ENCODE measurements around the gene ACKR1. TPM values are rescaled to one million over a fixed set of nuclear protein-coding genes. Genes with fewer than 3 reads are reported as not detected.

ACKR1 gene
- total and polyA plus RNA-seq, 4 donors: 0.08 to 17.2 (median 0.48) TPM; not detected in 1

DNA sequence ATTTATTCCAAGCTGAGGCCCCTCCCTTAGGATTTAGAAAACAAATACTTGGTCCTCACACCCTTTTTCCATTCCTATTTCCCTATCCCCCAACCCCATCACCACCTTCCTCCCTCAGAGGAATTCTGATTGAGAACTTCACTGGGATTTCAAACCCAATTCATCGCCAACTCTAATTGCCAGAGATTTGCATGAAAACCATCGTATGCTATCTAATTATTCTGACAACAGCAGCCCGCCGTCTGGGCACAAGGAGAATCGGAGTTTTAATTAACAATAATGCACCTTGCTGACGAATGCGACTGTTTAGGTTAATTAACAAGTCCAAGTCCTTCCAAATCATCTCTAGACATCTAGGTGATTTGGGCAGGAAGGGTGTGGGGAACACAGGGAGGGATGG lies 4.4 kb downstream of the ACKR1 start (continued):
- no peak for TF ChIP-seq GABPA (IDR thresholded peaks at IDR 0.05 in 1 of 2, conservative IDR thresholded peaks at IDR 0.05 in 1 of 2)
- no peak for TF ChIP-seq RAD21 (IDR thresholded peaks at IDR 0.05)
- no peak for TF ChIP-seq HNF4A (conservative IDR thresholded peaks at IDR 0.05)

DNA sequence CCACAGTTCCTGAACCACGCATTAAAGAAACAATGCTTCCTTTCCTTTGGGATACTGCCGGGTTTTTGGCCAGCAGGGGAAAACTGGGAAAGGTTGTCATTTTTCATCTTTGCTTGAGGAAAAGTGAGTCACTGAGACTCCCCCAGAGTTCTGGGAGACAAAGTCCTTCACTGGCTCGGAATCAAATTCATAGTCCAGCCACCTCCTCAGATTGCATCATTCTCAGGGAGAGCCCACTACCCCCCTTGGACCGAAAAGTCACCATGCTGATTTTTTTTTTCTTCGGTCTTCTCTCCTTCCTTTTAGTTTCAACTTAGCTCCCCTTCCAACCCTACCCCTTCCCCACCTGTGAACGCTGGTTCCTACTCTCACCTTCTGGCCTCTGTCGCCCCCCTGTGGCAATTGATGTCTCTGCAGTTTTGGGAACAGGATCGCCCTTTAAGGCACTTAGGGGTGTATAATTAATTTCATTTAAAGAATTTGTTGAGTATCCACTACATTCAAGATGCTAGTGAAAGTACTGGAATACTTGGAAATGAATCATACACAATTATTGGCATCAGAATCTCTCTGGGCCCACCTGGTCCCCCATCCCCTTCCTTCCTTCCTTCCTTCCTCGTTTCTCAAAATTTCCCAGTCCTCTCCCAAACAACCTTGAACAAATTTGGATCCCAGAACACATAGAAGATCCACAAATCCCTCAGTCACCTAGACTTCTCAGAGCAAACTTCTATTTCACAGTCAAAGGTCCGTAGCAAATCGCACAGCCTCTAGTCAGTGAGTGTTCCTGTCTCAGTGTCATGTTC lies 6.9 kb downstream of the ACKR1 start:
- Histone ChIP-seq H3K9ac (ENCODE audit: low read depth in 1 of 2, low read length in 2 of 2) (no peak overlapping the region), H3K4me3 (ENCODE audit: low read depth in 1 of 3, low read length in 3 of 3) (no peak overlapping the region), H3K36me3 (ENCODE audit: control insufficient read depth in 4 of 4, insufficient read depth in 3 of 4, low read depth in 1 of 4, low read length in 3 of 4) (no peaks in the 10 kb centered on the region), H3K27me3 (ENCODE audit: control insufficient read depth in 4 of 4, insufficient read depth in 4 of 4, low read length in 3 of 4) (no peaks in the 10 kb centered on the region), H3K9me3 (ENCODE audit: control insufficient read depth in 4 of 4, low read length in 3 of 4) (no peaks in the 10 kb centered on the region), H3K27ac (ENCODE audit: low read depth in 1 of 2, low read length in 2 of 2) (no peak overlapping the region), H3K4me1 (ENCODE audit: control insufficient read depth in 4 of 4, insufficient read depth in 4 of 4, low read length in 3 of 4) (peaks cover 0 to 2% (median 0%) of the 10 kb centered on the region in 4 donors)
- peak; percentile 78 for DNase-seq (ENCODE audit: low spot score)
- WGBS: 37% methylated on average over 11 of the region's 11 CpGs
- TF ChIP-seq, protein P1, sequence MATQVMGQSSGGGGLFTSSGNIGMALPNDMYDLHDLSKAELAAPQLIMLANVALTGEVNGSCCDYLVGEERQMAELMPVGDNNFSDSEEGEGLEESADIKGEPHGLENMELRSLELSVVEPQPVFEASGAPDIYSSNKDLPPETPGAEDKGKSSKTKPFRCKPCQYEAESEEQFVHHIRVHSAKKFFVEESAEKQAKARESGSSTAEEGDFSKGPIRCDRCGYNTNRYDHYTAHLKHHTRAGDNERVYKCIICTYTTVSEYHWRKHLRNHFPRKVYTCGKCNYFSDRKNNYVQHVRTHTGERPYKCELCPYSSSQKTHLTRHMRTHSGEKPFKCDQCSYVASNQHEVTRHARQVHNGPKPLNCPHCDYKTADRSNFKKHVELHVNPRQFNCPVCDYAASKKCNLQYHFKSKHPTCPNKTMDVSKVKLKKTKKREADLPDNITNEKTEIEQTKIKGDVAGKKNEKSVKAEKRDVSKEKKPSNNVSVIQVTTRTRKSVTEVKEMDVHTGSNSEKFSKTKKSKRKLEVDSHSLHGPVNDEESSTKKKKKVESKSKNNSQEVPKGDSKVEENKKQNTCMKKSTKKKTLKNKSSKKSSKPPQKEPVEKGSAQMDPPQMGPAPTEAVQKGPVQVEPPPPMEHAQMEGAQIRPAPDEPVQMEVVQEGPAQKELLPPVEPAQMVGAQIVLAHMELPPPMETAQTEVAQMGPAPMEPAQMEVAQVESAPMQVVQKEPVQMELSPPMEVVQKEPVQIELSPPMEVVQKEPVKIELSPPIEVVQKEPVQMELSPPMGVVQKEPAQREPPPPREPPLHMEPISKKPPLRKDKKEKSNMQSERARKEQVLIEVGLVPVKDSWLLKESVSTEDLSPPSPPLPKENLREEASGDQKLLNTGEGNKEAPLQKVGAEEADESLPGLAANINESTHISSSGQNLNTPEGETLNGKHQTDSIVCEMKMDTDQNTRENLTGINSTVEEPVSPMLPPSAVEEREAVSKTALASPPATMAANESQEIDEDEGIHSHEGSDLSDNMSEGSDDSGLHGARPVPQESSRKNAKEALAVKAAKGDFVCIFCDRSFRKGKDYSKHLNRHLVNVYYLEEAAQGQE (IDR thresholded peaks at IDR 0.05): no peak
- TF ChIP-seq HNF4G (IDR thresholded peaks at IDR 0.05) (no peak), HNF4A (conservative IDR thresholded peaks at IDR 0.05) (no peak), NR2F2 (IDR thresholded peaks at IDR 0.05) (no peak), FOXA1 (IDR thresholded peaks at IDR 0.05) (no peak), RXRA (IDR thresholded peaks at IDR 0.05) (no peak), JUND (IDR thresholded peaks at IDR 0.05) (no peak), RAD21 (IDR thresholded peaks at IDR 0.05) (peak; percentile 80 to 83)
- TF ChIP-seq, protein P2, sequence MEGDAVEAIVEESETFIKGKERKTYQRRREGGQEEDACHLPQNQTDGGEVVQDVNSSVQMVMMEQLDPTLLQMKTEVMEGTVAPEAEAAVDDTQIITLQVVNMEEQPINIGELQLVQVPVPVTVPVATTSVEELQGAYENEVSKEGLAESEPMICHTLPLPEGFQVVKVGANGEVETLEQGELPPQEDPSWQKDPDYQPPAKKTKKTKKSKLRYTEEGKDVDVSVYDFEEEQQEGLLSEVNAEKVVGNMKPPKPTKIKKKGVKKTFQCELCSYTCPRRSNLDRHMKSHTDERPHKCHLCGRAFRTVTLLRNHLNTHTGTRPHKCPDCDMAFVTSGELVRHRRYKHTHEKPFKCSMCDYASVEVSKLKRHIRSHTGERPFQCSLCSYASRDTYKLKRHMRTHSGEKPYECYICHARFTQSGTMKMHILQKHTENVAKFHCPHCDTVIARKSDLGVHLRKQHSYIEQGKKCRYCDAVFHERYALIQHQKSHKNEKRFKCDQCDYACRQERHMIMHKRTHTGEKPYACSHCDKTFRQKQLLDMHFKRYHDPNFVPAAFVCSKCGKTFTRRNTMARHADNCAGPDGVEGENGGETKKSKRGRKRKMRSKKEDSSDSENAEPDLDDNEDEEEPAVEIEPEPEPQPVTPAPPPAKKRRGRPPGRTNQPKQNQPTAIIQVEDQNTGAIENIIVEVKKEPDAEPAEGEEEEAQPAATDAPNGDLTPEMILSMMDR (IDR thresholded peaks at IDR 0.05; ENCODE audit: low read depth, low read length, missing input control): peak; percentile 81
- TF ChIP-seq, protein P3, sequence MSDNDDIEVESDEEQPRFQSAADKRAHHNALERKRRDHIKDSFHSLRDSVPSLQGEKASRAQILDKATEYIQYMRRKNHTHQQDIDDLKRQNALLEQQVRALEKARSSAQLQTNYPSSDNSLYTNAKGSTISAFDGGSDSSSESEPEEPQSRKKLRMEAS (IDR thresholded peaks at IDR 0.05): no peak
- TF ChIP-seq, protein P4, sequence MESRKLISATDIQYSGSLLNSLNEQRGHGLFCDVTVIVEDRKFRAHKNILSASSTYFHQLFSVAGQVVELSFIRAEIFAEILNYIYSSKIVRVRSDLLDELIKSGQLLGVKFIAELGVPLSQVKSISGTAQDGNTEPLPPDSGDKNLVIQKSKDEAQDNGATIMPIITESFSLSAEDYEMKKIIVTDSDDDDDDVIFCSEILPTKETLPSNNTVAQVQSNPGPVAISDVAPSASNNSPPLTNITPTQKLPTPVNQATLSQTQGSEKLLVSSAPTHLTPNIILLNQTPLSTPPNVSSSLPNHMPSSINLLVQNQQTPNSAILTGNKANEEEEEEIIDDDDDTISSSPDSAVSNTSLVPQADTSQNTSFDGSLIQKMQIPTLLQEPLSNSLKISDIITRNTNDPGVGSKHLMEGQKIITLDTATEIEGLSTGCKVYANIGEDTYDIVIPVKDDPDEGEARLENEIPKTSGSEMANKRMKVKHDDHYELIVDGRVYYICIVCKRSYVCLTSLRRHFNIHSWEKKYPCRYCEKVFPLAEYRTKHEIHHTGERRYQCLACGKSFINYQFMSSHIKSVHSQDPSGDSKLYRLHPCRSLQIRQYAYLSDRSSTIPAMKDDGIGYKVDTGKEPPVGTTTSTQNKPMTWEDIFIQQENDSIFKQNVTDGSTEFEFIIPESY (IDR thresholded peaks at IDR 0.05): no peak
